DMS 273 (cell line): ENCODE data around the gene TYW3.

Experiments used
- DNase-seq: peaks from one replicate; lab custom pipeline; 2025; ENCODE audit not compliant: unreplicated experiment; lab: John Stamatoyannopoulos, UW

TYW3 gene

DNA sequence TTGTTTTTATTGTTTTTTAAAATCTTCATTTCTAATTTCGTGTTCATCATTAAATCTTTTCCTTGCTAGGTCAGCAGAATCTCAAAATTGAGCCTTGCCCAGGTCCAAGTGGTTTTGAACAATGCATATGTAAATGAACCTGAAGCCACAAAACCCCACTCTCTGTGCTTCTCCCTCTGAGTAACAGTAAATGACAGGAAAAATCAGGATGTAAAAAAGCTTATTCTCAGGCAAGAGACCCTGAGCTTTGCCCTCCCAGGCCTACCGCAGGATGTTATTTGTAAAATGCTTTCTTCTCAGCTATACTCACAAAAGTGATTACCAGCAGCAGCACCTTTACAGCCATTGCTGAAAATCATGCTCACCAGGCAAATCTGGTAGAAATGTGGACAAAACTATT, 47.6 kb downstream of the TYW3 start:
- no peak for DNase-seq

- no peak for DNase-seq
Observed at GRCh38 chr1:74785944-74786343, 53.0 kb downstream of the TYW3 start.

GRCh38 chr1:74790453-74790852, 57.5 kb downstream of the TYW3 start:
- no peak for DNase-seq

- DNase-seq = no peak
Observed at GRCh38 chr1:74791491-74791890, 58.5 kb downstream of the TYW3 start.

GRCh38 chr1:74799119-74799657, 66.2 kb downstream of the TYW3 start:
- DNase-seq = no peak

DNA sequence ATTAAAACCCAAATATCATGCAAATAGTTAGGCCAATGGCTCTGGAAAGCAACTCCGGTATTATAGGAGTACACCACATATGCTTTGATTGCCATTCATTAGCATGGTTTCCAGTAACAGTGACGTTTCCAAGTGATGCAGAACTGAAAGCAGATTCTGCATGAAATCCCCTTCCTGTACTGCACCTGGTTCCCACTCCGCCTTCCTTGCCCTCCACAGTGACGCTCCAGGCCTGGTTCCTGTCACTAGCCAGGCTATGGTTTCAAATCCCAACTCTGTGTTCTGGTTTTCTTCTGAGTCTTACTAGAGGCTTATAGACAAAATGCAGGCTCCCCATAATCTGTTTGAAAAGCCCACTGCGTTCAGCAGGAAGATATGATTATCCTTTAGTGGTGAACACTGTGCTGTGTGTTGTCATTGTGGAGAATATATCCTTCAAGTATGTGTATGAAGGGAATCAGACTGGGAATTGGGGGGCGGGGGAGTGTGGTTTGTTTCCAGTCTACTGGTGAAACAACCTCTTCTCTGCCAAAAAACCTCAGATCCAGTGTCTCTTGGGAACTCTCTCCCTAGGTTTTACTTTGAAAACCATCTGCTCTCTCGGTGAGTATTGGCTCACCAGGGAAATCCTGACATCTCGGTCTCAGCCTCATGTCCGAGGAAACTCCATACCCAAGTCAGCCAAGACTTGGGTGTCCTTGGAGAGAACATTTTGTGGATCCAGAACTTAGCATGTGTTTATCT, 78.7 kb downstream of the TYW3 start:
- peak; percentile 95 for DNase-seq

DNA sequence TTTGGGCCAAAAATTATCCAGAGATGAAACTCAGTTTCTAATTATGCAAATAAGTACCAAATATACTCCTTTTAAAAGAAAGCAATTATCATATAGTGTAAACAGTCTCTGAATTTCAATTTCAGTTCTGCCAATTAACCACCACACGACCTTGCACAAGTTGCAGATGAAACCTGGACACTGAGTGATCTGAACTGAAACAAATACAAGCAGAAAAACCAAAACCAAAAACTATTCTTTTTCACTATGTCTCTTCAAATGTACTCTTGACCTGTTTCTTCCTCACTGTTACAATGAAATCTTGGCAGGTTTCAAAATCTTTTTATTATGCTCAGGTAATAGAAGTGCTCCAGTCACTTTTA, 79.2 kb downstream of the TYW3 start:
- DNase-seq = peak; percentile 68
